Stimulated activated CD4-positive, alpha-beta T cell treated with anti-CD3 and anti-CD28 coated beads, Interleukin-4, amount 100 ng/mL, for 1 hour (primary cell): ENCODE data around the gene METTL5.

Experiments used
- DNase-seq: peaks from one replicate; pipeline ENCODE4 v3.0.0-alpha.2; 2020

Gene METTL5

DNA sequence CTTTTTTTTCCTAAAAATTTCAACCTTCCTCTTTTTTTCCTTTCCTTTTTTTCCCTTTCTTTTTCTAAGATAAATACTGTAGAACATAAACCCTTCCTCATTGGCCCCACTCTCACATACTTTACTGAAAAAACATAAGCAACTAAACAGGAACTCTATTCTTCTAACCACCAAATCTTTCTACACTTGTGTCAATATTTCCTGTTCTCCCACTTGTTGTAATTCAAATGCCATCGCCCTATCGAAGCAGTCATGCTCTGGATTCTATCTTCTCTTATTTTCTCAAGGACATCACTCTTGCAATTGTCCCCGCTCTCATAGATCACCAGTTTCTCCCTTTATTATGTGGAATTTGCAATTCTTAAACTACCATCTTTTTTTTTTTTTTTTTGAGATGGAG, 46.3 kb downstream of the METTL5 start:
- no peak for DNase-seq

DNA sequence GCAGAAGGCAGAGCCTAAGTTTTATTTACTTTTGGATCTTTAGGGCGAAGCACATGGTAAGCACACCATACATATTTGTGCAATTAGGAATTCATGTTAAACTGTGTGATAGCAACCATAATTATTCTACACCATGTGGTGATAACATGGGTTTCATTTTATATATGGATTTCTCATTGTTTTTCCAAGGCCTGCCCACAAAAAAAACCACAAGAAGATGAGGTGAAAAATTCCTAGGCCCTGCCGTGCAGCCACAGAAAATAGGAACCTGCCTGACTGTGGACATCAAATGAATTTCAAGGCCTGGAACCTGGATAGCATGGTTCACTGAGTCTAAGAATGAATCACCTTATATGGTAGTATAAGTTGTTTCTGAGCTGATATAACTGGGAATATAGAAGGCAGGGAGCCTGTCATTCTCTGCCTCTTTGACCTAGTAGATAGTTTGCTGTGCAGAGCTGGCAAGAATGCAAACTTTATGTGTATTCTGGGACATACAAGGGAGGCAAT, 48.4 kb downstream of the METTL5 start:
- DNase-seq, result no peak

- DNase-seq, result no peak
These were observed 48.9 kb downstream of the METTL5 start for GRCh38 chr2:169775765-169776164.

DNA sequence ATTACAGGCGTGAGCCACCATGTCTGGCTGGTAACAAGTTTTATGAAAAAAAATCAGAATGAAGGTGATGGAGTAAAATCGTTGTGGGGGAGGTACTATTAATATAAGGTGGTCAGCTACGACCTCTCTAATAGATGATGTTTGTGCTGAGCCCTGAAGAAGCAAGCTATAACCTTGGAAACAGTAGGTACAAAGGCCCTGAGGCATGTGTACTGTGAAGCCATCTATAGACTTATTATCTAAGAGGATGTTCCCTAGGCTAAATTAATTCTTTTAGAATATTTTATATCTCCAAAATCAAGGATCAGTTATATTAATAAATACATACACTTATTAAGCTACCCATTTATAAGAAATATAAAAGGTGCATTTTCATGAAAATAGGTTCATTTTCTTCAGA, 49.4 kb downstream of the METTL5 start:
- DNase-seq, result no peak

DNA sequence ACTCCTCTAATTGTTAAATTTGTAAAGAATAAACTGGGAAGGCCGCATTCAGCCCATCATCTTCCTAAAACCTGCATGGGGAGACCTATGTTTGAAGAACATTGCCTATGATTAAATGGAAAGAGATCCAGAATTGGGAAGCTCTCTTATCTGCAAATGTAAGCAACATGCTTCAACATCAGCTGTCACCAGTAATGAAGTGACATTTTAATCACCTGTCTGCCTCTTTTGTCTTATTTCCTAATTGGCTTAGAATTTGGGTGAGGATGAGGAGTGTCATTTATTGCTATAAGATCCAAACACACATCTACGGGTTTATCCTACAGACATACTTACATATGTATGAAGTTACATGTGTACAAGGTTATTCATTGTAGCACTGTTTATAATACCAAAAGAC, 52.1 kb downstream of the METTL5 start:
- no peak for DNase-seq

- DNase-seq, result no peak
These were observed 53.1 kb downstream of the METTL5 start for GRCh38 chr2:169771612-169772011.

- no peak for DNase-seq
These were observed 53.7 kb downstream of the METTL5 start for GRCh38 chr2:169771021-169771420.

DNA sequence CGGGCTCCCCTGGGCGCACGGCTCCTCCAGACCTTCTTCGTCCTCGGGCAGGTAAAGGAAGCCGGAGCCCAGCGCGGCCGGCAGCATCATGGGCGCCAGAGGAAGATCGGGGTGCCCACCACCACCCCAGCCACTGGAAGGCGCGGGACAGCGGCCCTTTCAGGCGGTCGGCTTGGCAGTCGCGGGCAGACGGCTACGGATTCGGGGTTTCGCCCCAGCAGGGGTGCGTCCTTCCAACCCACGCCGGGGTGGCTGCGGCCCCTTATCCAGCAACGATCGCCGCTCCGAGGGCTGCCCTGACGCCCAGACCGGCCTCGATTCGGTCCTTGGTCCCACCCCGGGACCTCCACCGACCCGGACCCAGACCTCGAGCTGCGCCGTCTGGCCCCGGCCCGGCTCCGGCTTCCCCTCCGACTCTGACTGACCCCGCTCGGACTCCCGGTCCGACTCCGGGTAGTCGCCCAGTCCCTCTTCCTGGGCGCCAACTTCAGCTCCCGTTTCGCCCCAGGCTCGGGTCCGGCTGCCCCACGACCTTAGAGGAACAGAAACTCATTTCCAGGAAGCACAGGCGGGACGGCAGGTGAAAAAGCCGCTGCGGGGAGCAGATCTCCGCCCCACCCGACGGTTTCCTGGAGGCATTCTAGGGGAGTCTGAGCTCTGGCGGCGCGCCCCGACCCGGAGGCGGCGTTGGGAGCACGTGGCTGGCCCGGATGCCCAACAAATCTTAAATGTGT, 56.3 kb downstream of the METTL5 start:
- peak; percentile 41 for DNase-seq

GRCh38 chr2:169767243-169767888, 57.3 kb downstream of the METTL5 start:
- peak; percentile 45 for DNase-seq

DNA sequence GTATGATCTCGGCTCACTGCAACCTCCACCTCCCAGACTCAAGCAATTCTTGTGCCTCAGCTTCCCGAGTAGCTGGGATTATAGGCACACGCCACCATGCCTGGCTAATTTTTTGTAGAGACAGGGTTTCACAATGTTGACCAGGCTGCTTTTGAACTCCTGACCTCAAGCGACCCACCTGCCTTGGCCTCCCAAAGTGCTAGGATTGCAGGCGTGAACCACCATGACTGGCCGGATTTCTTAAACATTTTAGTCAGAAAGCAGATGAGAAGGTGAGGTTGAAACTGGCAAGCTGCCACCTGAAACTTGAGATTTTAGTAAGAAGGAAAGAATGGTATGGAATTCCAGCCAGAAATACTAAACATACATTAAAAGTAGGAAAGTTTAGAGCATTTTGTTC, 59.2 kb downstream of the METTL5 start:
- no peak for DNase-seq

- no peak for DNase-seq
These were observed 62.8 kb downstream of the METTL5 start for GRCh38 chr2:169761970-169762292.
